GM19351 (cell line): ENCODE results near the gene VAMP1.
A peak's percentile ranks its signal among the peaks of the same experiment; 100 is the strongest.
"Not testable (repeated sequence)": the region's sequence is repeated elsewhere in the genome, so short reads cannot be mapped to it uniquely, and the experiment has no call there.

Source experiments
- ATAC-seq: cut with Tn5 transposase; IDR thresholded peaks from one replicate; pipeline ENCODE4 v1.9.1; 2021; ENCODE audit warnings: mild to moderate bottlenecking, moderate library complexity; ENCODE audit not compliant: unreplicated experiment

The VAMP1 gene

DNA sequence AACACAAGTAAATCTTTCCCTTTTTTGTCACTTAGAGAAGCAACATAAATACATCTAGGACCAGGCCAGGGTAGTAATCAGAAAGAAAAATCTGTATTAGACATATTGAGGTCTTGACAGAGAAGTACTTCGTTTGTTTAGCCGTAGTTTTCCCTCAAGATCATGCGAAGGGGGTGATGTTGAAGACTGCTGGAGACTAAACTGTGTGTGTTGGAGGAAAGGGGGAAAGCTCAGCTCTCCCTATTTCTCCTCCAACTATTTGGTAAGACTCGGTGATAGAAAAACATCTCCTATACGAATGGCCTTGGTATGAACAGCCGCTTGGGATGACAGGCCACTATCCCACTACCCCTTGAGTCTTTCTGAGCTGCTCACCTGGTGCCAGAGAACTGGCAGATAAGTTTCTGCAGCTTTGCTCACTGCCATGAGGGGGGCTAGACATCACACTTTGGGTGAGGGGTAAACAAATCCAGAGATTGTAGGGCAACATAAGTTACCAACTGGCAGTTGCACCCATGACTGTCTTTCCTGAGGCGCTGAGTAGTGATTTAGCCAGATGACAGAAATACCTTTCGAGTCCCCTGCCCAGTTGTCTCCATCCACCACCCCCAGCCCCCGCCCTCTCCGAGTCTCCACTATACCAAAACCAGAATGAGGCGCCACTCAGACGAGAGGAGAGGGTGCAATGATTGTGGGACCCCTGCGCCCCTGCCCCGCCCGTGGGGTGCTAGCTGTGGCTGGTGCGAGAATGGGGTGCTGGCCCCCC is 685 bp downstream of the VAMP1 start:
- no peak for ATAC-seq

DNA sequence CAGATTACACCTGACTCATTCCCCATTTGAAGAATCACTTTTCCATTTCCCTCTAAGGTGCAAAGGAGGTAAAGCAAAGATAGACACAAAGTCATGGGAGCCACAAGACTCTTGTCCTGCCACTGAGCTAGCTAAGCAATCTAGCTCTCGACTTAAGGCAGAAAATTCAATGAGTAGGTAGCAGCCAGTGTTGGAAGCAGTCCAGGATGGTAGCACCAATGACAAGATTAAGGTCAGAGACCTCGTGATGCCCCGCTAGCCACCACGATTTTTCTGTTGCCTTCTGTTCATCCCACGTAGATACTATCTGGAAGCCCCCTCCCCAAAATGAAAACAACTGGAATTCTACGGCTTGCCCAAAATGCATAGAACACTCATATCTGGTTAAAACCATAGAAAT is 1.4 kb downstream of the VAMP1 start:
- ATAC-seq, result no peak

DNA sequence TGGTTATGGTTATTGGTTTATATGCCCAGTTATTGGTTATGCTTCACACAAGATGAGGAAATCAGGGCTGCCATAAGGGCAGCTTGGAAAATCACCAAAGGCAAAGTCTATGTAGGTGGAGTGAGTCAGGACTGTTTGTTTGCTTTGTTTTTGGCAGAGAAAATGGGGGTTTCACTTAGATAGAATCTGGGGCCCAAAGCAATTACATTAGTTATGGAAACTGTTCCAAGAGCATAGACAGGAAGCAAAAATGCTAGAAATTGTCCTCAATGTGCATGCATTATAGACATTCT is 2.2 kb downstream of the VAMP1 start:
- ATAC-seq, result no peak

DNA sequence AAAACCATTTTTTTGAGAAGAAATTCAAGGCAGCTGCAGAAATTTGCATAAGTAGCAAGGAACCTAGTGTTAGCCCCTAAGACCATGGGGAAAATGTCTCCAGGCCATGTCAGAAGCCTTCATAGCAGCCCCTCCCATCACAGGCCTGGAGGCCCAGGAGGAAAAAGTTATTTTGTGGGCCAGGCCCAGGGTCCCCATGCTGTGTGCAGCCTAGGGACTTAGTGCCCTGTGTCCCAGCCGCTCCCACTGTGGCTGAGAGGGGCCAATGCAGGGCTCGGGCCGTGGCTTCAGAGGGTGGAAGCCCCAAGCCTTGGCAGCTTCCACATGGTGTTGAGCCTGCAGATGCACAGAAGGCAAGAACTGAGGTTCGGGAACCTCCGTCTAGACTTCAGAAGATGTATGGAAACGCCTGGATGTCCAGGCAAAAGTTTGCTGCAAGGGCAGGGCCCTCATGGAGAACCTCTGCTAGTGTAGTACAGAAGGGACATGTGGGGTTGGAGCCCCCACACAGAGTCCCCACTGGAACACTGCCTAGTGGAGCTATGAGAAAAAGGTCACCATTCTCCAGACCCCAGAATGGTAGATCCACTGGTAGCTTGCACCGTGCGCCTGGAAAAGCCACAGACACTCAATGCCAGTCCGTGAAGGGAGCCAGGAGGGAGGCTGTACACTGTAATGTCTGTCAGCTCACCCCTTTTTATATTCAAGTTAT is 2.8 kb downstream of the VAMP1 start:
- not testable (repeated sequence) for ATAC-seq

DNA sequence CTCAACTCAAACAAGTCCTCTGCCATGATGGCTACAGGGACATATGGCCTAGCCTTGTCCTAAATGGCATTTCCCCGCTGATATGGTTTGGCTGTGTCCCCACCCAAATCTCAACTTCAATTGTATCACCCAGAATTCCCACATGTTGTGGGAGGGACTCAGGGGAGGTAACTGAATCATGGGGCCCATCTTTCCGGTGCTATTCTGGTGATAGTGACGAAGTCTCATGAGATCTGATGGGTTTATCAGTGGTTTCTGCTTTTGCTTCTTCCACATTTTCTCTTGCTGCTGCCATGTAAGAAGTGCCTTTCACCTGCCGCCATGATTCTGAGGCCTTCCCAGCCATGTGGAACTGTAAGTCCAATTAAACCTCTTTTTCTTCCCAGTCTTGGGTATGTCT is 3.7 kb downstream of the VAMP1 start:
- not testable (repeated sequence) for ATAC-seq

DNA sequence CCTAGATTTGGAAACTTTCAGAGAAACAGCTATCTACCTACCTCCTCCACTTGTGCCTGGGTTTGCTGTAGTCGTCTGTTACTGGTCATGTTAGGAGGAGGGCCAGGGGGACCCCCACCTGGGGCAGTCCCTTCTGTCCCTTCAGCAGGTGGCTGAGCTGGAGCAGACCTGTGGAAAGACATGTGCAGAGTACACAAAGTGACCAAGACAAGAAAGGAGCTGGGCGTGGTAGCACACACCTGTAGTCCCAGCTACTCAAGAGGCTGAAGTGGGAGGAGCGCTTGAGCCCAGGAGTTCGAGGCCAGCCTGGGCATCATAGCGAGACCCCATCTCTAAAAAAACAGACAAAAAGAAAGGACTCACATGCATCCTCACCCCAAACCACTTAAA is 4.3 kb downstream of the VAMP1 start:
- no peak for ATAC-seq

DNA sequence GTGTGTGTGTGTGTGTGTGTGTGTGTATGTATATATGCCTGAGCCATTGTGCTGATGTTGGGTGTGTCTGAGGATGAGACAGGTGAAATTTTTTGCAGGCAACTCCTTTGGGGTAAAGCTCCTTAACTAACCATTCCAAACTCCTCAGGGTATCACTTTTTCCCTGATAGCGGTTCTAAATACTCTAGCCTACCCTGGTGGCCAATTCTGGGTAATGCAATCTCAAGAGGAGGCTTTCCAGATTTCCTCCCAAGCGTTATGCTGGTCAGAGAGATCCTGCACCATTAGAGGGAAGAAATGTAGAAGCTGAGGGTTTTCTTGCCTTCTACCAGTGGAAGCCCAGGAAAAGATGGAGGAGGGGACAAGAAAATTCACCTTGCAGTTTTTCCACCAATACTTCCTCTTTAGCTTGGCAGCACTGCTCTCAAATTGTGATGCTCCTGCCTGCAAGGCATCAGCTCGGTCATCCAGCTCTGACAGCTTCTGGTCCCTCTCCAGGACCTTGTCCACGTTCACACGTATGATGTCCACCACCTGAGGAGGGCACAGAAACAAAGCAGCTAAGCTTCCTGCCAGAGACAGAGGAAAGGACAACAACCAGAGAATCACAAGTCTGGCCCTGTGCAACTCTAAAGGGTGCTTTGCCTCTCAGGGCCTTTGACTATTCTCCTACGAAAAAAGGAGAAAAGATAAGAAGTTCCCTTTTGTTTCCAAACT is 4.9 kb downstream of the VAMP1 start:
- ATAC-seq, result no peak

DNA sequence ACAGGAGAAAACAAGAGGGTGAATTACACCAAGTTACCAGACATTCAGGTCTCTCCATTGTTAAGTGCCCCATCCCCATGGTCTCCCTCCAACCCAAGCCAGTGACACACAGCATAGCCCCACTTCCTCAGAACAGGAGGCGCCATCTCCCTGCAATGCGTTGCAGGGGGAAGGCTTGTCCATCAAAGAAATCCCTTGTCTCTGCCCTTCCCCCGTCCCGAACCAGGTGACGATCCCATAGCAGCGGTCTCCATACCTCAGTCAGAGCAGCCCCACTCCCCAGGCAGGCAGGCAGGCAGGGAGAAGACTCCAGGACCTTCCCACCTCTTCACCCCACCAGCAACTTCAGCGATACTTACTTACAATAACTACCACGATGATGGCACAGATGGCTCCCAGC is 5.9 kb downstream of the VAMP1 start:
- no peak for ATAC-seq

DNA sequence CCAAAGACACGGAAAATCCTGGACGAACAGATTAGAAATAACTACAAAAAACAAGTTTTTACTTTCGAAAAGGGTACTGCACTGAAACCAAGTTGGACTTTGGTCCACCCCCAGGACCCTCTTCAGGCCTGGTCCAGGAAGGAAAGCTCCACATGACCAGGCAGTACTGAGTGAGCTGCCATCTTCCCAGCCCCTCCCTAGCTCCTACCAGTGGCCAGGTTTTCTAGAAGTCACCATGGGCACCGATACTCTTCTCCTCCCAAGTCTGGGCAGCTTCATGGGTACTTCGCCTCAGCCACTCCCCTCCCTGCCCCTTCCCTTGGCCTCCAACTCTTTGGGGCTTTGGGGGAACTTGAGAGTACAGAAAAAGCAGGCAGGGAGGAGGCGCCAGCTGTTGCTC is 6.6 kb downstream of the VAMP1 start:
- ATAC-seq, result no peak

DNA sequence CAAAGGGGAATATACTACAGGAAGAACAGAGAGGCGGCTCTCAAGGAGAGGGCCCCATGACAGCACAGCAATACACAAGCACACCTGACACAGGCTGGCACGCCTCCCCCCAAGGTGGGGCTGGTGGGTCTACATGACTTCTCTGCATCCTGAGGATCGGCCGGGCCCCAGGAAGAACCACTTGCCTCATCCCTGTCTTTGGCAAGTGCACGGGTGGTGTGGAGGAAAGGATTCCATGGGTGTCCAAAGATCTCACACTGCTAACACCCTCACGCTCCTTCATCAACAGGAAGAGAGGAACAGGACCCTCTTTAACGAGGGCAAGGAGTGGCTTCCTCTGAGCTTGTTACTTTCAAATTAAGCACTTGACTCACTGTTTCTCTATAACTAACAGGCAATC is 7.3 kb downstream of the VAMP1 start:
- ATAC-seq, result no peak

DNA sequence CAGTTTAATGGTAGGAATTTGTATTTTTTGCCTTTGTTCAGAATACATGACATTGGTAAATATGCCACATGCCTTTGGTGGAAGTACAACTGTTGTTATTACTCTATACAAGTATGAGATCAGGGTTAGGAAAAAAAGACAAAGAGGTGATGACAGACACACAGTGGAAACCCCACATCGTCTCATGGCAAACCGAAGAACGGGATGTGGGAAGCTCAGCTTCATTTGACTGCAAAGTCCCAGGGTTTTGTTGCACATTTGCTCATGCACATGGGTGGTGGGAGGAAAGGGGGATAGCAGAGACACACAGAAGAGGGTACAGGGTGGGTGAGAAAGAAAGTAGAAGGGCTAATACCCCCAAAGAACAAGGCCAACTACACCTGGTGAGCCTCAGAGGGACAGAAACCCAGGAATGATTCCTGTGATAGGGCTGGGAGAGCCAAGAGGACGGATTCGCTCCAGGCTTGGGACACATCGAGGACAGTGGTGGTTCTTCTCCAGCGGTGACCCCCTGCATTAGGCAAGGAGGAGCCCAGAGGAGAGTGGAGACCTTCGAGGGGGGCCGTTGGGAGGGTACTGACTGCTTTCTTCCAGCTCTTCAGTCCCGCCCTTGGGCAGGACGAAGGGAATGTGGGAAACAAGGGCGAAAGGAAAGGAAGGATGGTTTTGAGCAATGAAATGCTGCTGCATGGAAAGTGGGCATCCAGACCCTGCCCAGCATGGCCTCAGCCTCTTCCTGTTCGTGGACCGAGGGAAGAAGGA is 8.1 kb downstream of the VAMP1 start:
- no peak for ATAC-seq

DNA sequence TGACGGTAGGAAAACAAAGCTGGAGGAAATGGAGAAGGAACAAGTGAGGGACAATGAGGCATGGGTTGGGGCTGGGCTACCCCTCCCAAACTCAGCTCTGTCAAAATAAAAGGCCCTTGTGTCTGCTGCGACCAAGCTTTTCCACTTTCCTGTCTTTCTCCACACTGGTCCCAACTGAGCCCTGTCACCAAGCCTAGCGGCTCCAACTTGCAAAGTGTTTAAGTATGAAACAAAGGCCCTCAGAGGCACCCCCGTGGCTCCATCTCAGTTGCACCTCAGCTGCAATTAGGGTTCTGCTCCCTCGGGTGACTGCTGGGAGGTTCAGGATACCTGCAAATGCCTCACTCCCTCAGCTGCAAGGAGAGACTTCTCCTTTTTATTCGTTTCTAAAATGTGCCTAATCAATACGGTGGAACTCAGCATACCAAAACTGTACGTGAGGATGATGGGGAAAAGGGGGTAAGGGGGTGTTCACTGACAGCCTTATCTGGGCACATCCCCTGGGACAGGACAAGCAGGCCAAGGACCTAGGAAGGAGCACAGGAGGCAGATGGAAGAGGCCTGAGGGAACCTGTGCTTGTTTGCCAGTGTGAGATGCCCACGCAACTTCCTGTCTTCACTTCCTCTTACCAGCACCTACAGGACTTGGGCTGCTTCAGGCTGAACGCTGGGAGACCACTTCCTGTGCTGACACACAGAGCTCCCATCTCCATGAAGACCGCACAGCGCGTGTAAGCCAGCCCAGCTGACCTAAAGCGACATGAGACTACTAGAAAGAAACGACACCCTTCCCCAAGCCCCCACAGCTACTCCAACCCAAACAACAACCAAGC is 8.9 kb downstream of the VAMP1 start:
- peak; percentile 83 for ATAC-seq

DNA sequence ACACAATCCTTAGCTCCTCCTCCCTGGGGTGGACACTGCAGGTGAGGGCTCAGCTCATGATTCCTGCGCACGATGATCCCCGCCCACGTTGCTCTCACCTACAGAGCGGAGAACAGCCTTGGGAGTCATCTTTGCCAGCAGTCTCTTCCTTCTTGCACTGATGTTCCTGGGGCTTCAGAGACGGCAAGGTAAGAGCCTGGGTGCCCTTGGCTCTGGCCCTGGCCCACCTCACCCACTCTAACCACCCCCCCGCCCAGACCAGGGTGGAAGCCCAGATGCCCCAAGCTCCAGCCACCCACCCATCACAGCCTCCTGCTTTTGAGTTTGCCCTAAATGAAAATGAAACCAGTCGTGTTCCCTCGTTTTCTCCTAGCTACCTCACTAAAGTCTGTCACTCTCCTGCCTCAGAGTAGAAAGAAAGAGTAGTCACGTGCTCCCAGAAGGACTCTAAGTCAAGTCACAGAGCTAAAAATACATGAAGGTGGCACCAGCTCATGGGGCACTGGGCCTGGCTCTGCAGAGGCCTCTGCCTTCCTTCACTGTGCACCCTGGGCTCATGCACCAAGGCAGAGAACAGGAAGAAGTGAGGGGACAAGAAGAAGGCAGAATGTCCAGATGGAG is 9.6 kb downstream of the VAMP1 start:
- ATAC-seq, result no peak

DNA sequence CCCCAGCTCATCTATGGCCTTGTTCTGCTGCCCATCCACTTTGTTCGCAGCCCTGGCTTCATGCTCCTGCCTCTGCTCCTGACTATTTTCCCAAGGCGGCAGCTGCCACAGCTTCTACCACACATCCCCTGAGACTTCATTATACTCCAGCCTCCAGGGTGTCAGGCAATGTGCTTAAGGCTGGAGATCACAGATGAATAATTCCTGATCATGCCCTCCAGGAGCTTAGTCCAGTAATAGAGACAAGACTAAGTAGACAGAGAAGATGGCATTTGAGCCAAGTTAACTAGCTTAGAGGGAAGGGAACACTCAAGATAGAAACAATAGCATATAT is 11.5 kb downstream of the VAMP1 start:
- ATAC-seq, result no peak

DNA sequence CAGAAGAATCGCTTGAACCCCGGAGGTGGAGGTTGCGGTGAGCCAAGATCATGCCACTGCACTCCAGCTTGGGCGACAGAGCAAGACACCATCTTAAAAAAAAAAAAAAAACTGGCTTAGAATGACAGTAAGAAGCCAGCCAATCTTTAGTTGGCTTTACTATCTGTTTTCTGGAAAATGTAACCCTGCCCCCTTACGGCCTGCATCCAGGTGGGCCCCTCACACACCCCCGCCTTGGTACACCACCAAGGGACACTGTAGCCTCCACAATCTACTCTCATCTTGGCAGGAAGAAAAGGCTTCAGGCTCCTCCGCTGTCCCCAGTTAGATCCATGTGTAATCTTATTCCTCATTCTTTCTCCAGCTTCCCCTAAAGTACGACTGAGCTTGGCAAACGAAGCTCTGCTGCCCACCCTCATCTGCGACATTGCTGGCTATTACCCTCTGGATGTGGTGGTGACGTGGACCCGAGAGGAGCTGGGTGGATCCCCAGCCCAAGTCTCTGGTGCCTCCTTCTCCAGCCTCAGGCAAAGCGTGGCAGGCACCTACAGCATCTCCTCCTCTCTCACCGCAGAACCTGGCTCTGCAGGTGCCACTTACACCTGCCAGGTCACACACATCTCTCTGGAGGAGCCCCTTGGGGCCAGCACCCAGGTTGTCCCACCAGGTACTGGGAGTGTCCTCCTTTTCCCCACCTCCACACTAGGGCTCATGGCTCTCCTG is 12.0 kb downstream of the VAMP1 start:
- ATAC-seq, result no peak

DNA sequence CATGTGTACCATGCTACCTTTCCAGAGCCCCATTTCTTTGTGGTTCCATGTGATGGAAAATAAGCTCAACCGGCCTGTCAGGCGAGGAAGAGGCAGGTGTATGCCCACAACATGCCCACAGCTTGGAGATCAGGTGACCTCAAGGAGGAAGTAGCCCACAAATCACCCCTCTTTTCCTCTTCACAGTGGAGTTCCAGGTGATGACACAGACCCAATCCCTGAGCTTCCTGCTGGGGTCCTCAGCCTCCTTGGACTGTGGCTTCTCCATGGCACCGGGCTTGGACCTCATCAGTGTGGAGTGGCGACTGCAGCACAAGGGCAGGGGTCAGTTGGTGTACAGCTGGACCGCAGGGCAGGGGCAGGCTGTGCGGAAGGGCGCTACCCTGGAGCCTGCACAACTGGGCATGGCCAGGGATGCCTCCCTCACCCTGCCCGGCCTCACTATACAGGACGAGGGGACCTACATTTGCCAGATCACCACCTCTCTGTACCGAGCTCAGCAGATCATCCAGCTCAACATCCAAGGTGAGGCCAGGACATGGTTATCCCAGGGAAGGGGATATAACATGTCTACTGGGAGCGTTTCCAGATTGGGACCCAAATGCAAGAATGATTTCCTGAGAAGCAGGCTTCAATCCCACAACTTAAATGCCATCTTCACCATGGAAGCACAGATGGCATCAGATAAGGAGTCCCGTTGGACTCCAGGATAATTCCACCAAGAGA is 13.1 kb downstream of the VAMP1 start:
- ATAC-seq, result no peak

DNA sequence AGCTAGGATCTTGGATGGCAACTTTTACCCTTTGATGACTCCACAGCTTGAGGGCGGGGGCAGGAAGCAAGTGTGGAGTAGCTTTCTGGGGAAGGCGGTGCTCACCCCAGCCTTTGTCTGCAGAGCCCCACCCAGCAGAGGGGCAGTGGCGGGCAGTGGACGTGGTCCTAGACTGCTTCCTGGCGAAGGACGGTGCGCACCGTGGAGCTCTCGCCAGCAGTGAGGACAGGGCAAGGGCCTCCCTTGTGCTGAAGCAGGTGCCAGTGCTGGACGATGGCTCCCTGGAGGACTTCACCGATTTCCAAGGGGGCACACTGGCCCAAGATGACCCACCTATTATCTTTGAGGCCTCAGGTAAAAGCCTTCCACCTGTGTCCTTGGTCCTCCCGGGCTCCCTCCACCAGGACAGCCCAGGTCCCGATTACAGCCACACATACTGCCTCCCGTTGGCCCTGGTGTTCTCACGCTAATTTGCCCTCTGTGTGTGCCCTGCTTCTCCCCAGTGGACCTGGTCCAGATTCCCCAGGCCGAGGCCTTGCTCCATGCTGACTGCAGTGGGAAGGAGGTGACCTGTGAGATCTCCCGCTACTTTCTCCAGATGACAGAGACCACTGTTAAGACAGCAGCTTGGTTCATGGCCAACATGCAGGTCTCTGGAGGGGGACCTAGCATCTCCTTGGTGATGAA is 17.4 kb downstream of the VAMP1 start:
- no peak for ATAC-seq

DNA sequence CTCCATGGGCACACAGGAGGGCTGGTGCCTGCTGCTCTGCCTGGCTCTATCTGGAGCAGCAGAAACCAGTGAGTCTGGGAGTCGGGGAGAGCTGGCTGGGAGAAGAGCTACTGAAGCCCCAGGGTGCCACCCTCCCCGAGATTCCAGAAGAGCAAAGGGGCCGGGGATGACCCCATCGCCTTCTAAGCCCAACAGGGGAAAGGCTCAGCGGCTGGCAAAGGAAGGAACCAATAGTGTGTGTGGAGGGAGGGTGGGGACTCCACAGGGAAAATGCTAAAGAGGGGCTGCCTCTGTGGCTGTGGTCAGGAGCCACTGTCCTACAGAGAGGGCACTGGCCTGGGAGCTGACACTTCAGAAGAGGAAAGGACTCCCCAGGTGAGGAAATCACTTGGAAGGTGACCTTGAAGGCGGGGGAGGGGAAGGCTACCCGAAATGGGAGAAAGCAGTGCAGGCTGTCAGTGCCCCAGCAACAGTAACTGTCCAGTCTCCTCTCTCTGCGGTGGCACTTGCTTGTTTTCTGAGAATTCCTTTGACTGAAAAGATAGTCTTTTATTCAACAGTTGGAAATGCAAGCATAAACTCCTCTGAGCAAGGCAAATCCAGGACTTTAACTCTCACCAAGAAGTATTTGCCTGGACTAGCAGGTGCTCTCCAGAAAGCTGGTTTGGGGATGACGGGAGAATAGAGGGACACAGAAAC is 18.1 kb downstream of the VAMP1 start:
- ATAC-seq, result no peak
